ENCODE data around the gene ERG.

ERG gene

DNA sequence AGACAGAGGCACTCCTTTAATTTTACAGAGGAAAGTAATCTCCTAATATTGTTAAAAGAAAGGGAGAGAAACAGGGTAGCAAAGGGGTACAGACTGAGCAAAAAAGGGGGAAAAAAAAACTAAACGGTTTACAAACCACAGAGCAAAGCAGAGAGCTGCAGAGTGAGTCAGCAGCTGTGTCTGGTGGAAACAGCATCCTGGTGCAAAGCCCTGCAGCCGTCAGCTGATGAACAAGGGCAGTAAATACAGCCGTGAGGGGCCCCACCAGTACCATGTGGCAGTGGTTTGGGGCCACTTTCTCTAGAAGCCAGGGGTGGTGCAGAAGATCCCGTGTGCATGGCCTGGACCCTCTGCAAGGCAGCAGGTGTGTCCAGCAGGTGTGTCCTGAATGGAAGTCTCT is 111.3 kb downstream of the ERG start:
- no peak for FAIRE-seq

DNA sequence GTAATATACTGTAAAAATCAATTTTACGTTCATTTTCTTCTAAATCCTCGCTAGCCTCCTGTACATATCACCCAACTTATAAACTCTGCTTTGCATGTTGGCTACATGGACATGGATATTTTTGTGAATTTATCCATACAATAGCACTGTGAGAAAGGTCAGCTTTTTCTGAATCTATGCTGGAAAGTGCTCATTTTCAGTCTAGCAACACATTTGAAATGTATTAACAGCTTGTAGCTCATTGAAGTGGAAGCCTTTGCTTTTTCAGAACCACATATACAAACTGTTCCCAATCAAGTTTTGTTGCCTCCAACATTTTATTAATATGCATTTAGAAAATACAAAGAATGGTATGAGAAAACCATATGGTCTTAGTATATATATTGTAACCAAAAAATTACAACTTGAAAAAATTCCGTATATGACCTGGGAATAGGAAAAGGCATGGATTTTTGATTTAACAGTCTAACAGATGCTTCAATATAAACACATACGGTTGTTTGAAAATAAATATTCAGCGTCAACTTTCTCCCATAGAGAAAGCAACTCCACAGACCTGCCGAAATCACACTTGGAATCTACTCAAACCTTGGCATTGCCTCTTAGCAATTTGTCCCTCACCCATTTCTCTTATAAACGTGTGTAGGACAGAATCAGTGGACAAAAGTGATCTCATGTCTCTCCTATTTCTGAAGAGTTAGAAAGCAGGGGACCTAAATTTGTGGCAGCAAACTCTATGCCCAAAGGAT is 112.7 kb downstream of the ERG start:
- no peak for FAIRE-seq

DNA sequence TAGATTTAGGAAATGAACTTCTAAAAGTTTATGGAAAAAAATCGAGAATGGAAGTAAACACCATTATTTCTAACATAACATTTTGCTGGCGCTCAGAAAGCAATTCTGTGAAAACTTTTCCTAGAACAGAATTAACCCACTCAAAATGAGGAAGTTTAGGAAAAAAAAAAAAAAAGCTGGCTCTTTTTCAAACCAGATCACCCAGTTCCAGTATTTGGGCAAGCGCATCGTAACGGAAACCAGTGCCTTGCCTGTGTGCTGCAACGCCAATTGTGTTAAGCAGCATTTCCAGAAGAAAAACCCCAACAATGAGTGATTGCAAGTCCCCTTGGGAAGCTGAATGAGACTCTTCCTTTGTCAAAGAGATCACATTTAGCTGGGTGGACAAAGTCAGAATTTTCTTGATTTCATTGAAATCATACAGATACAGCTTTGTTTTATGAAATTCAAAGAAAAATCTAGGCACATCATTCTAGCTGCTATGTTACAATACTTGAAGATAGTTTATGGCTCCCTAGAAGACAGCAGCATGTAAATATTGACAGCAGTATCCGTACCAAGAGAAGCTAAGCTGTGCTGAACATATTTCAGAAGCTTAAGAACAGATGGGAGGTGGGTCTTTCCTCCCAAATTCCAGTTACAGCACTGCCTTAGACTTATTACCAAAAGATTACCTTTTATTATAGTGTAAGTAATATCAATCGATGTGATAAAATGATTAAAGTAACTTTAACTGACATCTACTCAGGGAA is 113.4 kb downstream of the ERG start:
- no peak for FAIRE-seq

DNA sequence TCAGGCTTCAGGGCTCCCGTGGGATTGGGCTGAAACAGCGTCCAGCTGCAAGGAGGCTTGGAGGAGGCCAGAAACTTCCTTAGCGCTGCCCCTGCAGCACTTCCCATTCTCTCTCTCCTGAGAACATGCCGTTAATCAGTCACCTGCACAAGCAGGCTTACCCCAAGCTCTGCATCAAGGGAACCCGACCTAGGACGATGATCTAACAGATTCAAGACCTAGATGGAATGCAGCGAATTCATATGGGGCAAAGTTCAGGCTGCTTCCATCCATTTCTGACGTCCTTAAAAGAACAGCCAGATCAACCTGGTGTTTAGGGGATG is 114.1 kb downstream of the ERG start:
- FAIRE-seq = no peak

DNA sequence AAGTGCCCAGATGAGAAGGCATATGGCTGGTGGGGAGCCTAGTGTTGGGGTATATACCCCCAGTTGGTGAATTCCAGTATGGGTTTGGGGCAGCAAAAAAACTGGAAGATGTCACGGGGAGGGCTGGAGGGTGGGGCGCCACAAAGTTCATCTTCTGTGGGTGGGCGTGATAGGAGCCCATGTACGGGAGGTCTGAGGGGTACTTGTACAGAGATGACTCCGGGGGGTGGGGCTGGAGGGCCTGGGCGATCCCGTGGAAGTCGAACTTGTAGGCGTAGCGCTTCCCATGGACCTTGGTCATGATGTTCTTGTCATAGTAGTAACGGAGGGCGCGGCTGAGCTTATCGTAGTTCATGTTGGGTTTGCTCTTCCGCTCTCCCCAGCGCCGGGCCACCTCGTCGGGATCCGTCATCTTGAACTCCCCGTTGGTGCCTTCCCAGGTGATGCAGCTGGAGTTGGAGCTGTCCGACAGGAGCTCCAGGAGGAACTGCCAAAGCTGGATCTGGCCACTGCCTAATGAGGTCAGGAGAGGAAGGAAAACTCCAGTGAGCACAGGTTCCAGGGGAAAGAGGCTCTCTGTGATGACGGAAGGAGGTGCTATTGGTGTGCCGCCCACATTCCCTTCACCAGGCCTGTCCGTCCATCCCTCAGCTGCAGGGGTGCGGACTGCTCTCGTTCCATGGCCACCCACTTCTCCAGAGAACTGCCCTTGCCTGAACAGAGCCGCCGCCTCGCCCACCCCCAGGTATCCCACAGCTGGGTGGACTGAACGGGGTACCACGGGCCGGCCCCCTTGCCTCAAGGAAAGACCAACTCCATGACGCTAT is 114.7 kb downstream of the ERG start:
- no peak for FAIRE-seq

DNA sequence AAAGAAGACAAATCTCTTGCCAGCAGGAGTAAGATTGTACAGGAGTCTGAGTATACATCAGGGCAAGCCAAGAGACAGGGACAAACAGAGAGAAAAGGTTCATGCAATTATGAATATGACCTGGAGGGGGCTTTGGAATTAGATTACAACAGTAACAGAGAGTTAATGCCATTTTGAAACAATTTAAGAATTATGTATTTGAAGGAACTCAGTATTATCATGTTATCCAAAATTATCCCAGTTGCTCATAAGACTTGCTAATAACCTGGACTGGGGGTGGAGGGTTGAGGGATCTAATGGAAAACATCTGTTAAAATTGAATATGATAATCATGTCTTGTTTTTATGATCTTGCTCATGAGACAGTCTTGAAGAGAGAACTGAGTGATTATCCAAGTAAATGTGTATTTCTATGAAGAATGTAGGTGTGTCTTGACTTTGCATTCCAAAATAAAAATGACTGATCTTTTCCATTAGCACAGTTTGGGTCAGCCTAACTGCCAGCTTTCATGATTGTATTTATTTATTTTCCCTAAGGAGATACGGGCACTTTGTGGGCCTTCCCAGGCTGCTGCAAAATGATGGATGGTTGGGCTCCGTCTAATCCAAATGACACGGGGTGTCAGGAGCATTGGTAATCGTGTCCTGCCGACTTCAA is 117.7 kb downstream of the ERG start:
- FAIRE-seq = no peak

DNA sequence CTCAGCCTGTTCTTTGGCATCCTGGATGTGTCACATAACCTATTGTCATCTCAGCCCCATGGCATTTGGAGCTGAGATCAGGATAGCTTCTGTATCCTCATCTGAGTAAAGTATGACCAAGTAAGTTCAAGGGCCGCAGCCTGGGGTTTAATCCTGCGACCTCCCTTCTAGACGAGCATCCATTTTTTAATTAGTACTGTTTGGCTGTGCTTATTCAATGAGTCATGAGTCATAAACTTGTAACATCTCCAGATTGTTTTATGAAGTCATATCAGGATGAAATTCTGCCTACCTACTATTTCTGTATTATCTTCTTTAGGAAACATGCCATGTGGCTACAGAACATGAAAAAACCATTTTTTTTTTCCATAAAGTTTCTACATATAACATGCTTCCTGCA is 119.1 kb downstream of the ERG start:
- no peak for FAIRE-seq

DNA sequence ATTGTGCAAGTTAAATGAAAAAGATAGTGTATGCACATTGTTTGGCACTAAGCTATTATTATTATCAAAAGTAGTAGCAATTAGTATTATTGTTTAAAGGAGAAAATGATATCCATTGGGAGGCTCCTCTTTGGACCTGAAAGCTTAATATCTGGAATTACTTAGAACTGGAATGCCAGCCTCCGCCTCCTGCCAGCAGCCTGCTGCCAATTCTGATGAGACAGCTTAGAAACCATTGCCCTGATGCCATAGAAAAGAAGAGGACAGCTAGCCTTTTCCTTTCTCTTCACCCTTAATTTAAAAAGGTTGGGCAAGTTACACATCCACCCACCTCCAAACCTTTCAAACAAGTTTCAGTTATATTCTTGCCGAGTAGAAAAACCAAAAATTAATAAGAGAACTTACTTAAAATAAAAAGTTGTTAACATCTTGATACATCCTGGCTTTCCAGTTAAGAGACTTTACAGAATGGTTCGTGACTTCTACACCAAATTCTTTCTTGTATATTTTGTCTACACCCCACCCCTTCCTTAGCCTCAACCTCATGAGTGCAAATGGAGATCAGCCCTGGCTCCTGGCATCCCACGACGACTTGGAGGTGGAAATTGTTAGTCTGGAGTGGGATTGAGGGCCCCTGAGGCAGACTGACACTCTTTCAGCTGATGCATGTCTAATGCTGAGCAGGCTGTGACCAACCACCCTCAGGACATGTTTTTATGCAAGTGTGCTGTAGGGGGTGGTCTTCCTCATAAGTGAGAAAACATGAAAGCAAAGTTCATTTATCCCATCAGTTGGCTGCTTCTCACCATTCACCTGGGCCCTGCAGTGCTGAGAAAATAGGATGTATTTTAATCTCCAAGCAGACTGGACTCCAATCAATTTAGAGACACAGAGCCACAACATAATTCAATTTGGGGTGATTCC is 120.8 kb downstream of the ERG start:
- FAIRE-seq = no peak

DNA sequence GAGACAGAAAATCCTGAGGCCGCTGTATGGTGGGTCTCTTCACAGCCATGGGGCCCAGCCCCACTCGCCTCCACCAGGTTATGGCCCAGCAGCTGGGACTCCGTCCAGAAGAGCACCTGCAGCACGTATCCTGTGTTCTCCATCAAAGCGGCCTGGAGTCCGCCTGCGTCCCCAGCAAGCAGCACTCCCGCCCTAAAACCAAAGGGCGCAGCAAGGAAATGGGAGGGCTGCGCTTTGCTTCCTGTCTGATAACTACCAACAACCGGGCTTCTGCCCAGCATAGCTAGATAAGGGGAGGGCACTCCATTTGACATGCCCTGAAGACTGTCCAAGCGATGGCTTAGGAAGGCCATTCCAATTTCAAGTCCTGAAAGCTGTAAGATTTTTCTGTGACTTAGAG is 121.6 kb downstream of the ERG start:
- no peak for FAIRE-seq

DNA sequence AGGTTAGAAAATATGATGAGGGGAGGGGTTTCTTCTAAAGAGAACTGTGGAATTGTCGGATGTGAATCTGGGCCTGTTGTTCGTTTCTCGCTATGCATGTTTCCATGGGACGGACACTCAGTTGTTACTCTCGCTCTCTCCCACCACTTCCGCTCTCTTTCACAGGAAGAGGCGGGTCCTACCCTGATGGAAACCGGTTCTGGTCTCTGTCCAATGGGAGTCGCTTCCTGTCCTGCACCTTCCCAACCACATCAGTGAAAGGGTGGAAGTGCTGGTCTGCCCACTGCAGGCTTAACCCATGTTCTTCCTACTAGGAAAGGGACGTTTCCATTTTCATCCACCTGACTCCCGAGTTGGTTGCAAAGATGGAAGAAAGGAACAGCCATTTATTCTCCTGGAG is 122.0 kb downstream of the ERG start:
- no peak for FAIRE-seq

DNA sequence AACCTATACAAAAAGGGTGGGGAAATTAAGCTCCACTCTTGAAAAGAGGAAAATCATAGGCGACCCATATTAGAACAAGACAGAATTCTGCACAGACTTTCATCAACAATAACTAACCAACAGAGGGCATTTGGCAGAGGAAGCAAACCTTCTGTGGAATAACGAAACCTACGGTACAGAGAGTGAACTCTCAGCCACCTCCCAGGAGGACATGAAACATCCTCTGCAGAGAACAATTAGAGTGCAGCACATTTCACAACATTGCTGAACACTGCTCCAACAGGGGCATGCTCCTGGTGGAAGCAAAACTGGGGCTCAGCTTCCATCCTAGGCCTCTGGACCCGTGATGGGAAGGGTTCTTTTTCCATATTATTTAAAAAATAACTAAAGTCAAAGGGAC is 130.6 kb downstream of the ERG start:
- no peak for FAIRE-seq

DNA sequence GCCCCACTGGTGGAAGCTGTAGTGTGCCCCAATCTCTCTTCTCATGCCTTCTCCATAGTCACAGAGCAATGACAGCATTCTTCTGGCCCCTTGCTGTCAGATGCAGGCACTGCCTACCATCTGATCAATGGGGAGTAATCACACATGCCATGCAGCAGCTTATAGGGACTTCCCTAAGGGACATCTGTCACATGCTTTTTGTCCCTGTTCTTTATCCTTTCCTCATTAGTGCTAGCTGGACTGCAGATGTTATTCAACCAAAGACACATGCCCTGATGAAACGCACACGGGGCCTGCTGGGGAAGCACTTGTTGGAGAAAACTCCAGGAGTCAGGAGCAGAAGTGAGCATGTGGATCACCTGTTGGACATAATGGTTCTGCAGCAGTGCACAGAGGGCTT is 132.8 kb downstream of the ERG start:
- no peak for FAIRE-seq

DNA sequence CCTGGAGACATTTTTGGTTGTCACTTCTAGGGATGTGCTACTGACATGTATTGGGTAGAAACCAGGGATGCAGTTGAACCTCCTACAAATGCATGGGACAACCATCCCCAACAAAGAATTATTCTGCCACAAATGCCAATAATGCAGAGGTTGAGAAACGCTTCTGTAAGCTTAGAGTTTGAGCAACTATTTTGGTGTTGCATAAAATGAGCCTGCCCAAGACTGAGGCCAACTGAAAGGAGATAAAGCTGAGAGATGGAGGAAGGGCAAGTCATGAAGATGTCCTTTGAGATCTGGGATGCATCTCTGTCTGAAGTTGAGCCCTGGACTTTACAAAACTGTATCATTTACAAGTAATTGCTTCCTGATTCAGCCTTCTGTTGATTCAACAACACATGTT is 134.6 kb downstream of the ERG start:
- FAIRE-seq = no peak

DNA sequence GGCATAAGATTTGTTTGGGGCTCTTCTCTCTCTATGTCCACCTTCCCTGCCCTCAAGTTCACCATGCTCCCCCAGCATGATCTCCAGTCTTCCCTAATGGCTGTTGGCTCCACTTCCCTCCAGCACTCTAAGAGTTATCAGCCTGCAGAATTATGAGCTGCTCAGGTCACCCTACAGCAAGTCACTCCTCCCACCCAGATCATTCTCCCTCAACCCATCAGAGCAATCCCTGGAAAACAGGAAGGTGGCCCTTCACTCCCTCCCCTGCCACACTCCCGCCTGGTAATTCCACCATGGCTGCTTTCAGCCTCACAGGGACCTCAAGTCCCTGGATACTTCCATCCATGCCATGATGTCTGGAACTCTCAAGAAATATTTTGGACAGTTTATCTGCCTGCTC is 137.0 kb downstream of the ERG start:
- FAIRE-seq = no peak

DNA sequence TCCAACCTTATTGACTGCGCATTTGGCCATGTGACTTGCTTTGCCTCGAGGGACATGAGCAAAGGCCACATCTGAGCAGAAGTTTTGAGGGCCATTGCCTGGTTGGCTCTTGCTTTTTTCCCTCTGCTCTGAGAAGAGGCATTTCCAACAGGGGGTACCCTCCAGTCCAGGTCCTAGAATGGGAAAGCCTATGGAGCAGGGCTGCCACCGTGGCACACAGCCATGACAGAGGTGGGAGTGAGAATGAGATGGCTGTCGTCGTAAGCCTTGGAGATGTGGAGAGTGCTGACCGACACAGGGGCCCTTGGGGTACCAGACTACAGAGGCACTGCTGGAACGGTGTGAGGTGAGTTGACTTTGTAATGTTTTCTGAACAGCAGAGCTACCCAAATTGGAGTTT is 138.4 kb downstream of the ERG start:
- no peak for FAIRE-seq

DNA sequence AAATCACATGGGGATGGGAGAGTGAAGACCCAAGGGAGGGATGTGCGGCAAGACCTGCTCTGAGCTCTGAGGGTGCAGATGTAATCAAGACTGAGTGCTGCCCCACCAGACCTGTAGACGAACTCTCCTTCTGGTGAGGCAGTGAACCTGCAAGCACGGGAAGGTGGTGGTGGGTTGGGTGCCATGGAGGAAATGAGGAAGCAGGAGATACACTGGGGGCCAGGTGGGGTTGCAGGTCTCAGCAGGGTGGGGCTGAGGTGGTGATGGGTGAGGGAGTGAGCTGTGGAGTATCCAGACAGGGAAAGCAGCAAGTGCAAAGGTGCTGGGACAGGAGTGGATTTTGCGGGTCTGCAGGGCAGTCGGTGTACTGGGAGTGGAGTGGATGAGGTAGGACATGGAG is 139.2 kb downstream of the ERG start:
- FAIRE-seq = no peak

DNA sequence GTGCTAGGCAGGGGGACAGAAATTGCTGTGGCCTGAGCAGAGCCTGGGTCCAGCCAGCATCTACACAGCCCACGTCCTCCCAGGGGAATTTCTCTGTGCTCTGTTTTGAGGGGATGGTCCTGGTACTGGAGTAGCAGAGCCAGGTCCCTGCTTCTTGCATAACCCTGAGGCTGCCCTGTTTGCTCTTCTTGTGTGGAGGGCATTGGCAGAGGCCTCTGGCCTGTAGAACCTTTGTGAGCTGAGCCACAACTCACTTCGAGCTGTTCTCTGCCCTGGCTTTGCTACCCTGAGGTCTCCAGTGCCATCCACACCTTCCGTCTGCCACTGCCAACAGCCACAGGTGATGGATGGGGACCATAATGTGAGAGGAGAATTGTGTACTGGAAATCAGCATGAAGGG is 139.6 kb downstream of the ERG start:
- no peak for FAIRE-seq

DNA sequence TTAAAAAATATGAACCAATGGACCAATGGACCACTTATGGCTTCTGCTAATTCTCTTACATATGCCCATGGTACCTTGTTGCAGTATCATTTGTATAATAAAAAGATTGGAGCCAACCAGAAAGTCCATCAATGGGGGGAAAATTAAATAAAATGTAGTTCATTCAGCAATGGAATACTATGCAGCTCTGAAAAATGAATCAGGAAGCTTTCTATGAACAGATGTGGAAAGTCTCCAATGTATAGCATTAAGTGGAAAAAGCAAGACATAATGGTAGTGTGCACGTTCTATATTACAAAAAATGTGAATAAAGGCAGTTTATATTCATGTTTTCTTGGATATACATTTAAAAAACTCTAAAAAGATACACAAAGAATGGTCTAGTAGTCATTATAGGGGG is 140.2 kb downstream of the ERG start:
- FAIRE-seq = no peak

DNA sequence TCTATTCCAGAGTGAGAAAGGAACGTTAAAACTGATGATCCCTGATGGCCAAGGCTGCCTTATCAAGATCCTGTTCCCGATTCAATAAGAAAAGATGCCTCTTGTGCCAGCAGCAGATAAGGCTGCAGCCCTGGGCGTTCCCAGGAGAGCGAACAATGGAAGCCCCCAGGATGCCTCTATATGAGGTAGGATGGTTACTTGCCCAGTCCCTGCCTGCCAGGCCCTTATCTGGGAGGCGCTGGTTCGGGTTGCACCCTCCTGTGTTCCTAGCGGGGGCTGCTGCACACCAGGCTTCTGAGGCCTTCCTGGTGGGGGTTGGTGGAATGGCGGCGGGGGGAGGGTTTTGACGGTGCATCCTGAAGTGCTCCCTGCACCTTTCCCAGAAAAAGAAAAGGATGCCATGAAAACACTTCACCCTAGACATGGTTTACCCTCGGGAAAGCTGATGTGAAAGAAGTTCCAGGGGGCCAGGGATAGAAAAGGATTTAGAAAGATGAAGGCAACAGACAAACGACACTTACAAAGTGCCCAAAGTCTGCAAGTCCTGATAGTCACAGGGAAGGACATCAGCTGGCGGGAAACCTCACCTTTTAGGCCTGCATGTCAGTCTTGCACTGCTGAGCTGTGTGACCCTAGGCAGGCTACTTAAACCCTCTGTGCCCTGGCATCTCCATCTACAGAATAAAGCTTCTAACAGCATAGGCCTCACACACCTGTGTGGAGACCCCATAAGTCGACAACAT is 141.2 kb downstream of the ERG start:
- no peak for FAIRE-seq

DNA sequence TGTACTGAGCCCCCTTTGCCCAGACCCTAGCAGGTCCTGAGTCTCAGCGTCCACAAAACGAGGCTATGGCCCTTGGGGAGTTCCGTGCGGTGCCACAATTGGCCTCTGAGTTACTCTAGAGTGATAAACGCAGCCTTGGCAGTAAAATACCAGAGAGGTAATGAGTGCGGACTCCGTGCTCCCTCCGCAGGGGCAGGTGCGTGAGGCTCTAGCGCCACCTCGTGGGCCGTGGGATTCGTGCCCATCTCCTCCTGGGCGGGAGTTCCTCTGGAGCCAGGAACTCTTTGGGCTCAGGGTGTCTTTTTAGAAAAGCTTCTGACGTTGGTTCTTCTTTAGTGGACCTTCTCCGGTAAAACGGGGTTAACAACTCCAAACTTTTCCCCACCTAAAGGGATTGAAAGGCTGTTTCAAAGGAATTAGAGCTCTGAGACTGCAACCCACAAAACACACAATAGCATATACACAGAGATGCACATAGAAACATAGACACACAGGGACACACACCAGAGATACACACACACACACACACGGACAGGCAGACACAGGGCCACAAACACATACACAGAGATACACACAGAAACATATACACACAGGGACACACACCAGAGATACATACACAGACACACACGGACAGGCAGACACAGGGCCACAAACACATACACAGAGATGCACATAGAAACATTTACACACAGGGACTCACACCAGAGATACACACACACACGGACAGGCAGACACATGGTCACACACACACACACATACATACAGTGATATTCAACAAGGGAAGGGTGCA is 142.1 kb downstream of the ERG start:
- no peak for FAIRE-seq

DNA sequence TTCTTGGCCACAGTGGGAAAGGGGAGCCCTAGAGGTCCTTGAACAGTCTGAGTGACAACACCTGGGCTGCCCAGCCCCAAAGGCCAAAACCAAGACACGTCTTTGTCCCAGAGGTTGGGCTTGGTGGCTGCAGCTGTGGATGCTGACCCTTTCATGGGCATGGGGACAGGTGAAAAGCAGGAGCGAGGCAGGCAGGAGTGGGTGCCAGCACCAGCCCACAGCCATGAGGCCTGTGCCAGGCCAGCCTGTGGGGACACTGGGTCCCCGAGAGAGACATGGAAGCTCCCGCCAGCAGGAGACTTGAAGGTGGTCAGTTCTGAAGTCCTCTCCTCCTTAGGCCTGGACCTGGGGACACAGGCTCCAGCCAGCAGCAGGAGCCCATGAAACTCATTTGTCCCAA is 142.9 kb downstream of the ERG start:
- FAIRE-seq = no peak
